MCF 10A (cell line): ENCODE results near the gene CMPK2. TPM values are rescaled to one million over a fixed set of nuclear protein-coding genes. Genes with fewer than 3 reads are reported as not detected.

Experiments used
- BruUV-seq: library from RNA; stranded (reverse); fragments of 400-500 nt; replicated peaks from 2 replicates; lab custom pipeline; 2021; lab: Mats Ljungman, UMichigan
- CTCF ChIA-PET: fragments of 300-600 bp; sonication (Branson Sonifier 250); formaldehyde crosslinking; extraction: SDS; loops from one replicate; lab custom pipeline; 2021; ENCODE audit warnings: antibody characterized with exemption, inconsistent platforms; lab: Yijun Ruan, JAX
- POLR2A ChIA-PET: fragments of 300-600, 350-650 bp; sonication (Branson Sonifier 250); formaldehyde crosslinking; extraction: SDS; loops from one replicate; lab custom pipeline; 2020; ENCODE audit warnings: antibody characterized with exemption, inconsistent platforms; lab: Yijun Ruan, JAX
- DNase-seq: peaks from one replicate; pipeline ENCODE4 v3.0.0-alpha.2; 2018; ENCODE audit not compliant: unreplicated experiment
- H3K27ac Mint-ChIP-seq: one replicate; pipeline ENCODE4 v1.8.0; 2022; ENCODE audit warnings: mild to moderate bottlenecking, low read depth, mixed read lengths; ENCODE audit not compliant: unreplicated experiment
- H3K27me3 Mint-ChIP-seq: one replicate; pipeline ENCODE4 v1.8.0; 2022; ENCODE audit warnings: mixed read lengths; ENCODE audit not compliant: insufficient read depth, unreplicated experiment
- H3K36me3 Mint-ChIP-seq: one replicate; pipeline ENCODE4 v1.8.0; 2022; ENCODE audit warnings: mild to moderate bottlenecking, moderate library complexity, mixed read lengths; ENCODE audit not compliant: insufficient read depth, unreplicated experiment
- H3K4me1 Mint-ChIP-seq: one replicate; pipeline ENCODE4 v1.8.0; 2022; ENCODE audit warnings: mixed read lengths; ENCODE audit not compliant: insufficient read depth, unreplicated experiment
- H3K4me3 Mint-ChIP-seq: one replicate; pipeline ENCODE4 v1.8.0; 2022; ENCODE audit warnings: mild to moderate bottlenecking, moderate library complexity, mixed read lengths; ENCODE audit not compliant: unreplicated experiment
- H3K9me3 Mint-ChIP-seq: one replicate; pipeline ENCODE4 v1.8.0; 2022; ENCODE audit warnings: mixed read lengths; ENCODE audit not compliant: unreplicated experiment
- intact Hi-C: fragments of 100-400 bp; cut with micrococcal nuclease; formaldehyde crosslinking; loops from 2 replicates; pipeline ENCODE4 v1.14.1; 2022
- total RNA-seq: library from RNA; stranded (reverse); gene quantifications from 2 replicates; pipeline ENCODE4 v1.2.3, GENCODE V29; 2022
- TF ChIP-seq, protein P1 (sequence below): fragments of 200-600 bp; IDR thresholded peaks from one replicate; pipeline ENCODE4 v1.8.0; 2022; ENCODE audit warnings: antibody characterized with exemption, mild to moderate bottlenecking; ENCODE audit not compliant: unreplicated experiment

The CMPK2 gene
- total RNA-seq, 1 experiment from 2014 or later, result 0.40 TPM

DNA sequence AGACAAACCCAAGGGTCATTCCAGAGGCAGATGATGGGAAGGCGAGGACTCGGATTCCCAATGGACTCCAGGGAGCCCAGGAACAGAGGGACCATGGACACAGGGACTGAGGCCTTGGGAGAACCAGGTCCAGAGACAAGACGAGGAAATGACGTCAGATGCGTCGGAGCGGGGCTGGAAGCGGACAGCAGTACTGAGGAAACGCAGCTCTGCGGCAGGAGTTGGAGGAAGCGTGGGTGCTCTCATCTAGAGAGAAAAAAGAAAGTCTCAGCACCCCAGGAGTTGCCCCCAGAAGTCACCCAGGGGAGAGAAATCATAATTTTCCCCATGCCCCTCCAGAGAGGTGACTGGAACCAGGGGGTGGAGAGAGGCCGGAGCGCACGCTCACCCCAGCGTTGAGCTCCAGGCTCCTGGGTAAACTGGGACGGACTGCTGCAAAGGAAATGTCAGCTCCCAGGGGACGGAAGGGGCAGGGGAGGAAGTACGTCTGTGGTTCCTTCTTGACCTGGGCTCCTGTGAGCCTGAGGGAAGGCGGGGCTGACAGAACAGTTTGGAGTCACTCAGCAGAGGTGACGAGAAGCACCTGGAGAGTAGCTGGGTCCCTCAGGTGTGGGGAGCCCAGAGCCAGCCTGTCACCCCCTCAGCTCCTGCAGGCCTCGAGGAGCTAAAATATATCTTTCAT, 44.7 kb downstream of the CMPK2 start:
- no peaks in the 10 kb centered on the region for H3K36me3 Mint-ChIP-seq
- ChIA-PET POLR2A (no interaction called here), CTCF (interaction anchor here (0.6 to 1.4 kb wide), 3 partner anchors 49 to 294 kb away, joined by 4 read pairs; no protein-coding TSS in a partner anchor)
- peaks cover under 1% of the 10 kb centered on the region for H3K4me1 Mint-ChIP-seq
- BruUV-seq, result no TSS peak
- H3K9me3 Mint-ChIP-seq, result no peaks in the 10 kb centered on the region
- no peak overlapping the region for H3K4me3 Mint-ChIP-seq
- H3K27ac Mint-ChIP-seq, result no peak overlapping the region
- no peaks in the 10 kb centered on the region for H3K27me3 Mint-ChIP-seq
- TF ChIP-seq, protein P1, sequence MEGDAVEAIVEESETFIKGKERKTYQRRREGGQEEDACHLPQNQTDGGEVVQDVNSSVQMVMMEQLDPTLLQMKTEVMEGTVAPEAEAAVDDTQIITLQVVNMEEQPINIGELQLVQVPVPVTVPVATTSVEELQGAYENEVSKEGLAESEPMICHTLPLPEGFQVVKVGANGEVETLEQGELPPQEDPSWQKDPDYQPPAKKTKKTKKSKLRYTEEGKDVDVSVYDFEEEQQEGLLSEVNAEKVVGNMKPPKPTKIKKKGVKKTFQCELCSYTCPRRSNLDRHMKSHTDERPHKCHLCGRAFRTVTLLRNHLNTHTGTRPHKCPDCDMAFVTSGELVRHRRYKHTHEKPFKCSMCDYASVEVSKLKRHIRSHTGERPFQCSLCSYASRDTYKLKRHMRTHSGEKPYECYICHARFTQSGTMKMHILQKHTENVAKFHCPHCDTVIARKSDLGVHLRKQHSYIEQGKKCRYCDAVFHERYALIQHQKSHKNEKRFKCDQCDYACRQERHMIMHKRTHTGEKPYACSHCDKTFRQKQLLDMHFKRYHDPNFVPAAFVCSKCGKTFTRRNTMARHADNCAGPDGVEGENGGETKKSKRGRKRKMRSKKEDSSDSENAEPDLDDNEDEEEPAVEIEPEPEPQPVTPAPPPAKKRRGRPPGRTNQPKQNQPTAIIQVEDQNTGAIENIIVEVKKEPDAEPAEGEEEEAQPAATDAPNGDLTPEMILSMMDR, result no peak
- intact Hi-C loops, result no loop called here
- DNase-seq, result no peak

GRCh38 chr2:6820236-6820635, 45.5 kb downstream of the CMPK2 start:
- Mint-ChIP-seq H3K4me1 (no peaks in the 10 kb centered on the region), H3K27ac (no peak overlapping the region), H3K9me3 (no peaks in the 10 kb centered on the region), H3K4me3 (no peak overlapping the region), H3K36me3 (no peaks in the 10 kb centered on the region), H3K27me3 (no peaks in the 10 kb centered on the region)
- BruUV-seq, result no TSS peak
- CTCF ChIA-PET, result no interaction called here
- TF ChIP-seq, protein P1, result no peak
- intact Hi-C loops, result no loop called here
- no peak for DNase-seq
- POLR2A ChIA-PET, result no interaction called here

GRCh38 chr2:6819668-6820067, 46.0 kb downstream of the CMPK2 start:
- no peak overlapping the region for H3K27ac Mint-ChIP-seq
- DNase-seq, result no peak
- POLR2A ChIA-PET, result no interaction called here
- no peak overlapping the region for H3K4me3 Mint-ChIP-seq
- no peaks in the 10 kb centered on the region for H3K9me3 Mint-ChIP-seq
- intact Hi-C loops, result no loop called here
- no TSS peak for BruUV-seq
- H3K27me3 Mint-ChIP-seq, result no peaks in the 10 kb centered on the region
- TF ChIP-seq, protein P1, result no peak
- H3K36me3 Mint-ChIP-seq, result no peaks in the 10 kb centered on the region
- H3K4me1 Mint-ChIP-seq, result no peaks in the 10 kb centered on the region
- CTCF ChIA-PET, result no interaction called here

DNA sequence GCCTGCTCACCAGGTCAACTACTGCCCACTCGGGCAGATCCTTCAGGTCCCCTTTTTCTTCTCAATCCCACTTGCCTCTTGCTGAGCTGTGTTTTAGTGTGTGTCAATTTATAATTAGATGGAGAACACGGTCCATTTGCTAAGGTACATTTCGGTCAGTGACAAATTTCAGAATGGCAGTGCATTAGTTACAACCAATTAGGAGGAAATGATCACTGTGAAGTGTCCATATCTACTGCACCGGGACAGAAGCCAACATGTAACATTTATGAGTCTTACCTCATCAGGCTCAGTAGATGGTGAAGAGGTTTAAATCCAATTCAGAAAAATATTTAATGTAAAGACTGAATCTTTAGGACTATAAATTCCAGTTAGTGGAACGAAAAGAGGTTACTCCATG, 47.7 kb downstream of the CMPK2 start:
- Mint-ChIP-seq H3K27me3 (no peaks in the 10 kb centered on the region), H3K4me1 (no peaks in the 10 kb centered on the region)
- POLR2A ChIA-PET, result no interaction called here

More for the DNA sequence above, 47.7 kb downstream of the CMPK2 start:
- intact Hi-C loops, result no loop called here
- Mint-ChIP-seq H3K4me3 (no peak overlapping the region), H3K36me3 (no peaks in the 10 kb centered on the region), H3K27ac (no peak overlapping the region), H3K9me3 (no peaks in the 10 kb centered on the region)
- no TSS peak for BruUV-seq
- no peak for DNase-seq
- CTCF ChIA-PET, result interaction anchor here (0.6 kb wide), 1 partner anchor 33 kb away, joined by 3 read pairs; no protein-coding TSS in a partner anchor
- TF ChIP-seq, protein P1, result no peak
